Measurements from ENCODE around the gene VCAN. TPM values are rescaled to one million over a fixed set of nuclear protein-coding genes. Genes with fewer than 3 reads are reported as not detected.

The VCAN gene
- total RNA-seq, 4 donors from 2014 or later: 10.5 to 40.4 (median 16.6) TPM

DNA sequence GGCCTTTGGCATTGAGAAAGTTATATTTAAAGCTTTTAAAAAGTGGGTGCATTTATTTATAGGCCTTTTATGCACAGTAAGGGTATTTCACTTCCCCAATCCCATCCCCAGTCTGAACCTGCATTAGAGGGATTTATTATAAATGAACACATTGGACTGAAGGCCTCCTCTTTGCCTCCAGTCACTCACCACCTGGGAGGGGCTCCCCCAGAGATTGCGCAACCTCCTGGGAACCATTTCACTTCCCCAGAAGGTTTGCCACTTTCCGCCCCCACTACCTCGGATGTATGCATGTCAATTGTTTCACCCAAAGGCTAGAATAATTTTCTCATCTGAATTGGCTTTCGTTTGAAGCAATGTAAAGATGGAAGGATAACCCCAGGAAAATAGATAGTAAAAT lies 29.8 kb upstream of the VCAN start:
- no peak overlapping the region for H3K4me3 ChIP-seq
- no peak for DNase-seq
- peaks cover 0 to 5% (median 0%) of the 10 kb centered on the region in 4 donors for H3K9me3 ChIP-seq
- TF ChIP-seq POLR2A (IDR thresholded peaks at IDR 0.05): no peak
- TF ChIP-seq, protein P1, sequence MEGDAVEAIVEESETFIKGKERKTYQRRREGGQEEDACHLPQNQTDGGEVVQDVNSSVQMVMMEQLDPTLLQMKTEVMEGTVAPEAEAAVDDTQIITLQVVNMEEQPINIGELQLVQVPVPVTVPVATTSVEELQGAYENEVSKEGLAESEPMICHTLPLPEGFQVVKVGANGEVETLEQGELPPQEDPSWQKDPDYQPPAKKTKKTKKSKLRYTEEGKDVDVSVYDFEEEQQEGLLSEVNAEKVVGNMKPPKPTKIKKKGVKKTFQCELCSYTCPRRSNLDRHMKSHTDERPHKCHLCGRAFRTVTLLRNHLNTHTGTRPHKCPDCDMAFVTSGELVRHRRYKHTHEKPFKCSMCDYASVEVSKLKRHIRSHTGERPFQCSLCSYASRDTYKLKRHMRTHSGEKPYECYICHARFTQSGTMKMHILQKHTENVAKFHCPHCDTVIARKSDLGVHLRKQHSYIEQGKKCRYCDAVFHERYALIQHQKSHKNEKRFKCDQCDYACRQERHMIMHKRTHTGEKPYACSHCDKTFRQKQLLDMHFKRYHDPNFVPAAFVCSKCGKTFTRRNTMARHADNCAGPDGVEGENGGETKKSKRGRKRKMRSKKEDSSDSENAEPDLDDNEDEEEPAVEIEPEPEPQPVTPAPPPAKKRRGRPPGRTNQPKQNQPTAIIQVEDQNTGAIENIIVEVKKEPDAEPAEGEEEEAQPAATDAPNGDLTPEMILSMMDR (IDR thresholded peaks at IDR 0.05): no peak
- no peak overlapping the region for H3K27ac ChIP-seq
- no peaks in the 10 kb centered on the region for H3K27me3 ChIP-seq
- no peaks in the 10 kb centered on the region for H3K36me3 ChIP-seq
- no peaks in the 10 kb centered on the region for H3K4me1 ChIP-seq

DNA sequence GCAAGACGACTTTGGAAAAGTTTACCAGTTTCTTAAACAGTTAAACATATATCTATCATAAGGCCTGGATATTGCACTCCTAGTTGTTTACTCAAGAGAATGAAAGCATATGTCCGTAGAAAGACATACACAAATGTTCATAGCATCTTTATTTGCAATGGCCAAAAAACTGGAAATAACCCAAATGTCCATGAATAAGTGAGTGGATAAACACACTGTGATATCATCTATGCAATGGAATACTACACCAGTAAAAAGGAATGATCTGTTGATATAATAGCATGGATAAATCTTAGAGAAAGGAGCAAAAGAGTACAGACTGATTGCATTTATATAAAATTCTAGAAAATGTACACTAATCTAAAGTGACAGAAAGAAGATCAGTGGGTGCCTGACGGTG lies 28.0 kb upstream of the VCAN start:
- Histone ChIP-seq H3K4me3 (no peak overlapping the region), H3K27ac (no peak overlapping the region), H3K36me3 (no peaks in the 10 kb centered on the region), H3K27me3 (no peaks in the 10 kb centered on the region), H3K9me3 (no peaks in the 10 kb centered on the region), H3K4me1 (no peaks in the 10 kb centered on the region)
- no peak for DNase-seq
- no peak for TF ChIP-seq POLR2A (IDR thresholded peaks at IDR 0.05)

DNA sequence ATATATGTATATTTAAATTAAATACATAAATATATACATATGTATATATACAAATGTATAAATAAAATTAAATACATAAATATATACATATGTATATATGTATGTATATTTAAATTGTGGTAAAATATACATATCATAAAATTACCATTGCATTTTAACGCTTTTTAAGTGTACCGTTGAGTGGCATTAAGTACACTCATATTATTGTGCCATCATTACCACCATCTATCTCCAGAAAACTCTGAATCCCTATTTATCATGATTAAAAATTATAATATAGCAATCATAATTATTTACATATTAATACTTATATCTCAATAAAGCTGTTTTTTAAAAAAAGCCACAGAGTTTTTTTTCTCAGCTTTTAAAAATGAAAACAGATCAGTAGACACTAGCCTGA lies 27.1 kb upstream of the VCAN start:
- Histone ChIP-seq H3K4me3 (no peak overlapping the region), H3K4me1 (no peaks in the 10 kb centered on the region), H3K36me3 (no peaks in the 10 kb centered on the region), H3K27ac (no peak overlapping the region), H3K9me3 (no peaks in the 10 kb centered on the region), H3K27me3 (no peaks in the 10 kb centered on the region)
- DNase-seq: no peak
- TF ChIP-seq, protein P1 (IDR thresholded peaks at IDR 0.05): no peak
- no peak for TF ChIP-seq POLR2A (IDR thresholded peaks at IDR 0.05)

DNA sequence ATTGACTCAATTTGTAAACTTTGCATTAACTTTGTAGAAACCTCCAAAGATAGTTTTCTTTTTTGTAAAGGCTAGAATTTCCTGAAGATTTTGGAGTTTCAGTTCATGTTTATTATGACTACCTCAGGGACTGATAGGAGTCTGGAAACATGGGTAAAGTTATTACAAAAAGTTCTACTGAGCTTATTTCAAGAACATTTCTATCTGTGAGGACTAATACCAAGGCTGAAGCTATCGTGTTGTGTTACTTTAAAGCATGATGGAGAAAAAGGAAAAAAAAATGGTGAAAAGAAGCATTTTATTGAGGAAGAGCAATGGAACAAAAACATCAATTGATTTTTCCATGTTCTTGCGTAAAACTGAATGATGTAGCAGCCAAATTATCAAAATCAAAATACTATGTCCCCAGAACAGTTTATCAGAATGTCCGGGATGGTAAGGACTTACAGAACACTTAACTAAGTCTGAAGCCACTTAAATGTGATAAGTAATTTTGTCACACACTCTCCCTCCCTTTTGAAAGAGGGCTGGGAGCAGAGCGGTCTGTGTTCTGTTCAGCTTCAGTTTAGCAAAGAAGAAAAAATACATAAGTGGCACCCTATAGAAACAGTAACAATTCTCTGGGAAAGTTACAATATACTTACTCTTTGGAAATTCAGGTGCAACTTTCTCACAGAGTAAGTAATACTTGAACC lies 25.1 kb upstream of the VCAN start:
- no peak overlapping the region for H3K27ac ChIP-seq
- H3K4me3 ChIP-seq: no peak overlapping the region
- H3K36me3 ChIP-seq: no peaks in the 10 kb centered on the region
- H3K27me3 ChIP-seq: no peaks in the 10 kb centered on the region
- no peak for TF ChIP-seq POLR2A (IDR thresholded peaks at IDR 0.05)
- TF ChIP-seq, protein P1 (IDR thresholded peaks at IDR 0.05): no peak
- no peaks in the 10 kb centered on the region for H3K9me3 ChIP-seq
- H3K4me1 ChIP-seq: no peaks in the 10 kb centered on the region
- DNase-seq: no peak

DNA sequence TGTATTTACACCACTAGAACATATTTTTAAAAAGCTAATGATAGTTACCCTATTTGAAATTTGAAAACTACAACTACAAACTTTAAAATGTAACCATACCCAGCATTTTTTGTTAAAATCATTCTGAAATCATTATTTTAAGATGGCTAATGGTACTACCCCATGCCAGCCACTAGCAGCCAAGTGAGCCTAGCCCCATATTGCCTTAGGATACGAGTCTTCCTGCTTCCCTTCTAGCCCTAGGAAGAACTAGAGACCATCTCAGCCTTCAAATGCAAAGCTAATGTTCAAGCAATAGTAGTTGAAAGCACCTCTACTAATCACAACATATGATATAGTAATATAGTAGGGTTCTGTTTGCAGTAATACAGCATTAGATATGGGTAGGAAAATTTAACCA lies 24.0 kb upstream of the VCAN start:
- H3K9me3 ChIP-seq: no peaks in the 10 kb centered on the region
- TF ChIP-seq, protein P1 (IDR thresholded peaks at IDR 0.05): no peak
- TF ChIP-seq POLR2A (IDR thresholded peaks at IDR 0.05): no peak
- H3K4me1 ChIP-seq: no peaks in the 10 kb centered on the region
- no peaks in the 10 kb centered on the region for H3K36me3 ChIP-seq
- no peak for DNase-seq
- no peak overlapping the region for H3K4me3 ChIP-seq
- H3K27me3 ChIP-seq: no peaks in the 10 kb centered on the region
- H3K27ac ChIP-seq: no peak overlapping the region

DNA sequence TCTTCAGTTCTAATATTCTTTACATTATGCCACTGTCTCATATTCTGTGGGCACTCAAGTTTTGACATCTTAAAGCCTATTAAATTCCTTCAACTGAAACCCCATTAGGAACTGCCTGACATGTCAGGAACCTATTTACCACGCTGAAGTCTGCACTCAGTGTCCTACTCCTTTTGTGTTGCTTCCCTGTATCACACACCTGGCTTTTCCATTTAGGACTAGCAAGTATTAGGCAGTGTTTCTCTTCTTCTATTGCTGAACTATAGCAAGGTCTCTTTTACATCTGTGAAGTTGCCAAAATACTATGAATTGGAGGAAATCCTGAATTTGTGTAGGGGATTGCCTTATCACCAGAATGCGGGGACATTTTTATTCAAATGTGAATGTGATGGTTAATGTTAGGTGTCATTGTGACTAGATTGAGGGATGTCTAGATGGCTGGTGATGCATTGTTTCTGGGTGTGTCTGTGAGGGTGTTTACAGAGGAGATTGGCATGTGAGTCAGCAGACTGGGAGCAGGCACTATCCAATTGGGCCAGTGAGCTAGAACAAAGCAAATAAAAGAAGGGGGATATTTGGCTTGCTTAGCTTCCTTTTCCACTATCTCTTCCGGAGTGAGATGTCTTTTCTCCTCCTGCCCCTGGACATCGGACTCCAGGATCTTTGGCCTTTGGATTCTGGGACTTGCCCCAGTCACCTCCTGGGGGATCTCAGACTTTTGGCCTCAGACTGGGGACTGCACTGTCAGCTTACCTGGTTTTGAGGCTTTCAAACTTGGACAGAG lies 21.2 kb upstream of the VCAN start:
- H3K27me3 ChIP-seq: no peaks in the 10 kb centered on the region
- H3K4me1 ChIP-seq: no peaks in the 10 kb centered on the region
- no peak overlapping the region for H3K27ac ChIP-seq
- TF ChIP-seq, protein P1 (IDR thresholded peaks at IDR 0.05): no peak
- no peak for TF ChIP-seq POLR2A (IDR thresholded peaks at IDR 0.05)
- no peaks in the 10 kb centered on the region for H3K36me3 ChIP-seq
- no peak for DNase-seq
- H3K9me3 ChIP-seq: no peaks in the 10 kb centered on the region
- H3K4me3 ChIP-seq: no peak overlapping the region

All from Peyer's patch (tissue), 4 donors.